Body of pancreas (tissue), 4 donors: ENCODE measurements around the gene PIH1D1. TPM values are rescaled to one million over a fixed set of nuclear protein-coding genes. Genes with fewer than 3 reads are reported as not detected.

ENCODE experiments used
- ATAC-seq: fragments of 150-250 bp; one replicate; pipeline ENCODE4 v1.9.1; 2016
- DNase-seq, 4 donors: peaks; one replicate each; pipeline ENCODE4 v3.0.0-alpha.2; 2019
- H3K27ac ChIP-seq, 4 donors: fragments of 200-600 bp; sonication (generic); 1 replicate in 3 of 4; 2 replicates in 1 of 4; pipeline versions ENCODE4 v1.5.1 to v1.6.1; 2016 to 2019; ENCODE audit warnings: mild to moderate bottlenecking in 1 of 4, mixed read lengths in 1 of 4, moderate library complexity in 1 of 4
- H3K27me3 ChIP-seq, 2 donors: fragments of 200-600 bp; sonication (generic); one replicate each; pipeline ENCODE4 v1.6.0; 2016; ENCODE audit warnings: mild to moderate bottlenecking in 1 of 2
- H3K36me3 ChIP-seq, 2 donors: fragments of 200-600 bp; sonication (generic); replicated peaks in 1 of 2; 2 replicates each; pipeline ENCODE4 v1.5.1; 2016; ENCODE audit warnings: low read depth in 2 of 2; ENCODE audit not compliant: insufficient read depth in 1 of 2
- H3K4me1 ChIP-seq: fragments of 200-600 bp; sonication (generic); one replicate; pipeline ENCODE4 v1.6.0; 2016
- H3K4me3 ChIP-seq, 2 donors: fragments of 200-600 bp; sonication (generic); 1 replicate in 1 of 2; 2 replicates in 1 of 2; pipeline ENCODE4 v1.5.1; 2016 to 2019
- H3K9me3 ChIP-seq, 3 donors: fragments of 200-600 bp; sonication (generic); 1 replicate in 2 of 3; 2 replicates in 1 of 3; pipeline ENCODE4 v1.5.1; 2016
- CTCF ChIP-seq, 7 experiments: fragments of 450-650 bp in 4 of 7; fragments of 200-600 bp in 3 of 7; sonication (generic) in 3 of 7; IDR thresholded peaks; one replicate each; pipeline ENCODE4 v1.5.1; 2016 to 2019; ENCODE audit warnings: antibody characterized with exemption in 7 of 7
- POLR2A ChIP-seq, 3 donors: fragments of 450-650 bp; IDR thresholded peaks; one replicate each; pipeline ENCODE4 v1.6.1; 2016; ENCODE audit warnings: antibody characterized with exemption in 3 of 3, mild to moderate bottlenecking in 2 of 3
- WGBS, 2 donors: methylation state at CpG; one replicate each; pipeline ENCODE4 v1.1.5; 2017; 5-methylcytosine and 5-hydroxymethylcytosine counted together
- intact Hi-C: fragments of 100-400 bp; cut with DNase I; formaldehyde crosslinking; loops from one replicate; pipeline ENCODE4 v1.15.1; 2023
- total RNA-seq, 2 donors: library from RNA; depleted of rRNA; stranded (reverse); fragments of >200 nt; gene quantifications; one replicate each; pipeline ENCODE4 v1.1.0, GENCODE V29; 2016

Gene PIH1D1
- total RNA-seq, 2 donors from 2014 or later: 57.0 to 63.3 TPM

GRCh38 chr19:49421039-49421877 is 30.4 kb downstream of the PIH1D1 start:
- H3K27me3 ChIP-seq: peaks cover 0 to 34% of the 10 kb centered on the region in 2 donors
- ATAC-seq: peak; percentile 77

GRCh38 chr19:49420227-49420626 is 31.4 kb downstream of the PIH1D1 start:
- Histone ChIP-seq H3K4me1 (peaks cover 24% of the 10 kb centered on the region), H3K27me3 (peaks cover 0 to 23% of the 10 kb centered on the region in 2 donors), H3K4me3 (no peak overlapping the region), H3K36me3 (no peaks in the 10 kb centered on the region), H3K27ac (no peak overlapping the region), H3K9me3 (no peaks in the 10 kb centered on the region)
- TF ChIP-seq POLR2A (IDR thresholded peaks at IDR 0.05) (no peak), CTCF (IDR thresholded peaks at IDR 0.05) (no peak)
- no peak for DNase-seq
- intact Hi-C loops: no loop called here
- 81 to 83% methylated on average over 2 of the region's 2 CpGs for WGBS, 2 donors
- ATAC-seq: no peak

More at GRCh38 chr19:49421039-49421877, 30.4 kb downstream of the PIH1D1 start:
- Histone ChIP-seq H3K4me1 (peaks cover 24% of the 10 kb centered on the region), H3K27ac (no peak overlapping the region), H3K36me3 (no peaks in the 10 kb centered on the region), H3K9me3 (no peaks in the 10 kb centered on the region), H3K4me3 (no peak overlapping the region)
- no peak for TF ChIP-seq CTCF (IDR thresholded peaks at IDR 0.05)
- TF ChIP-seq POLR2A (IDR thresholded peaks at IDR 0.05): no peak
- WGBS, 2 donors: 7 to 13% methylated on average over 27 to 48 of the region's 48 CpGs
- peak; percentile 50 to 70 (median 64) for DNase-seq
- intact Hi-C loops: no loop called here

- WGBS, 2 donors: 38 to 46% methylated on average over 2 of the region's 2 CpGs
- H3K27ac ChIP-seq: no peak overlapping the region
Observed at GRCh38 chr19:49419173-49419572, 32.4 kb downstream of the PIH1D1 start.

GRCh38 chr19:49418511-49418910 is 33.1 kb downstream of the PIH1D1 start:
- Histone ChIP-seq H3K4me3 (no peak overlapping the region), H3K4me1 (peaks cover 24% of the 10 kb centered on the region), H3K36me3 (no peaks in the 10 kb centered on the region), H3K9me3 (no peaks in the 10 kb centered on the region), H3K27ac (no peak overlapping the region), H3K27me3 (peaks cover 0 to 18% of the 10 kb centered on the region in 2 donors)
- ATAC-seq (no peak), DNase-seq (no peak)
- intact Hi-C loops: no loop called here
- no peak for TF ChIP-seq CTCF (IDR thresholded peaks at IDR 0.05)
- TF ChIP-seq POLR2A (IDR thresholded peaks at IDR 0.05): no peak
- 73 to 76% methylated on average over 5 of the region's 5 CpGs for WGBS, 2 donors

More at GRCh38 chr19:49419173-49419572, 32.4 kb downstream of the PIH1D1 start:
- Histone ChIP-seq H3K4me3 (no peak overlapping the region), H3K4me1 (peaks cover 24% of the 10 kb centered on the region), H3K9me3 (no peaks in the 10 kb centered on the region), H3K27me3 (peaks cover 0 to 21% of the 10 kb centered on the region in 2 donors), H3K36me3 (no peaks in the 10 kb centered on the region)
- no peak for DNase-seq
- intact Hi-C loops: no loop called here
- no peak for TF ChIP-seq POLR2A (IDR thresholded peaks at IDR 0.05)
- no peak for TF ChIP-seq CTCF (IDR thresholded peaks at IDR 0.05)
- no peak for ATAC-seq
